Colon (tissue), 2 donors: ENCODE data around the gene TPST1.
"Not testable (repeated sequence)": the region's sequence is repeated elsewhere in the genome, so short reads cannot be mapped to it uniquely, and the experiment has no call there.

ENCODE experiments used
- FAIRE-seq: peaks from 2 replicates; lab custom pipeline; 2012; peaks lifted over from hg19 to GRCh38; lab: Jason Lieb, UNC
- donor health status: control.
- donor health status: control.

TPST1 gene

GRCh38 chr7:66204822-66205740 is at the start of gene TPST1:
Gene TPST1 (plus strand): TSS chr7:66205334. CDS start chr7:66240426, 35,092 bp downstream.
- FAIRE-seq, result no peak

DNA sequence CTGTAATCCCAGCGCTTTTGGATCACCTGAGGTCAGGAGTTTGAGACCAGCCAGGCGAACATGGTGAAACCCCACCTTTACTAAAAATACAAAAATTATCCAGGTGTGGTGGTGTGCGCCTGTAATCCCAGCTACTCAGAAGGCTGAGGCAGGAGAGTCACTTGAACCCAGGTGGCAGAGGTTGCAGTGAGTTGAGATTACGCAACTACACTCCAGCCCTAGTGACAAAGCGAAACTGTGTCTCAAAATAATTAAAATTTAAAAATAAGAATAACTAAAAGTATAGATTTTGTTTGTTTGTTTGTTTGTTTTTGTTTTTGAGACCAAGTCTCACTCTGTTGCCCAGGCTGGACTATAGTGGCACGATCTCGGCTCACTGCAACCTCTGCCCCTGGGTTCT is 49.1 kb upstream of the TPST1 start:
- not testable (repeated sequence) for FAIRE-seq

- no peak for FAIRE-seq
Measured at GRCh38 chr7:66157060-66157459, 48.1 kb upstream of the TPST1 start.

DNA sequence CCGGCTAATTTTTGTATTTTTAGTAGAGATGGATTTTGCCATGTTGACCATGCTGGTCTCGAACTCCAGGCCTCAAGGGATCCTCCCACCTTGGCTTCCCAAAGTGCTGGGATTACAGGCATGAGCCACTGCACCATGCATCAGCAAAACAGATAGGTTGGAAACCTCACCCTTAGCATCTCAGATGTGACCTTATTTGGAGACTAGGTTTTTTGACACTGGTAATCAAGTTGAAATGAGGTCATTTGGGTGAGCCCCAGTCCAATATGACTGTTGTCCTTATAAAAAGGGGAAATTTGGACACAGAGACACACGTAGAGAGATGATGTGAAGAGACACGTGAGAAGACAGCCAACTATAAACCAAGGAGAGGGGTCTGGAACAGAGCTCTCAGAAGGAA is 42.5 kb upstream of the TPST1 start:
- FAIRE-seq, result no peak

DNA sequence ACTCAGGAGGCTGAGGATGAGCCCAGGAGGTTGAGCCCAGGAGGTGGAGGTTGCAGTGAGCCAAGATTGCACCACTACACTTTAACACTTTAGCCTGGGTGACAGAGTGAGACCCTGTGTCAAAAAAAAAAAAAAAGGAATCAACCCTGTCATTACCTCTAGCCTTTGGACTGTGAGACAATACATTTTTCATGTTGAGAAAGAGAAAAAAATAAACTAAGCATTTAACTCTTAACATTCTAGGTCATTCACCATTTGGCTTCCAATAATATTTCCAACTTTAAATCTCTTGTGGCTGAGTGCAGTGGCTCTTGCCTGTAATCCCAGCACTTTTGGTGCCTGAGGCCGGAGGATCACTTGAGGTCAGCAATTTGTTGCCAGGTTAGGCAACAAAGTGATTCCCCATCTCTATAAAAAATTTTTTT is 41.9 kb upstream of the TPST1 start:
- no peak for FAIRE-seq

DNA sequence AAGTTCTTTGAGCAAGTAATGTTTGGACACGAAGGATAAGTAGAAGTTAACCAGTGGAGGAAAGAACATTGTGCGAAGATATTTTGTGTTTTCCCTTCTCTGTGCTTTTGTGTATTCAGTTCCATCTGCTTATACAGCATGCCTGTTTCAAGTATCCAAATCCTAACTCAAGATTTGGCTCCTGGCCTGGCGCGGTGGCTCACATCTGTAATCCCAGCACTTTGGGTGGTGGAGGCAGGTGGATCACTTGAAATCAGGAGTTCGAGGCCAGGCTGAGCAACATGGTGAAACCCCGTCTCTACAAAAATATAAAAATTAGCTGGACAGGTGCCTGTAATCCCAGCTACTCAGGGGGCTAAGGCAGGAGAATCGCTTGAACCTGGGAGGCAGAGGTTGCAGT is 40.8 kb upstream of the TPST1 start:
- FAIRE-seq, result no peak

DNA sequence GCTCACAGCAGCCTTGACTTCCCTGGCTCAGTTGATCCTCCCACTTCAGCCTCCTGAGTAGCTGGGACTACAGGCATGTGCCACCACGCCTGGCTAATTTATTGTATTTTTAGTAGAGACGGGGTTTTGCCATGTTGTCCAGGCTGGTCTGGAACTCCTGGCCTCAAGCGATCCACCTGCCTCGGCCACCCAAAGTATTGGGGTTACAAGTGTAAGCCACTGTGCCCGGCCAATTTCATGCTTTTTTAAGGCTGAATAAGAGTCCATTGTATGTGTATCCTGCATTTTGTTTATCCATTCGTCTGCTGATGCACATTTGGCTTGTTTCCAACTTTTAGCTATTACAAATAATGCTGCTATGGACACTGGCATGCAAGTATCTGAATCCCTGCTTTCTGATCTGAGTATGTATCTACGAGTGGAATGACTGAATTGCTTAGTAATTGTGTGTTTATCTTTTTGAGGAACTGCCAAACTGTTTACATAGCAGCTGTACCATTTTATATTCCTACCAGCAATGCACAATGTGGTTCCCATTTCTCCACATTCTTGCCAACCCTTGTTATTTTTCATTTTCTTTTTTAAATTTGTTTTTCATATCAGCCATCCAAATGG is 37.3 kb upstream of the TPST1 start:
- FAIRE-seq, result no peak

DNA sequence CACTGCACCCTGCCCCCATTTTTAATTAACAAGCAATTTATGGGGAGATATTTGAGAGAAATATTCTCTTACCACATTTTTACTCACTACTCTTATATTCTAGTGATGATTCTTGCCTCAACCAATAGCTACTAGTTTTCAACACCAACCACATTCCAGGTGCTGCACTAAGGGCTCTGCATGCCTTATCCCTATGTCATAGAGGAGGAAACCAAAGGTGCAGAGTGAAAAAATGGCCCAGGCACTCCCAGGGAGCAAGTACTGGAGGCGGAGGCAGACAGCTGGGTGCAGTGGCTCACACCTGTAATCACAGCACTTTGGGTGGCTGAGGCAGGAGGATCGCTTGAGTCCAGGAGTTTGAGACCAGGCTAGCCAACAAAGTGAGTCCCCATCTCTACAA is 35.5 kb upstream of the TPST1 start:
- no peak for FAIRE-seq

DNA sequence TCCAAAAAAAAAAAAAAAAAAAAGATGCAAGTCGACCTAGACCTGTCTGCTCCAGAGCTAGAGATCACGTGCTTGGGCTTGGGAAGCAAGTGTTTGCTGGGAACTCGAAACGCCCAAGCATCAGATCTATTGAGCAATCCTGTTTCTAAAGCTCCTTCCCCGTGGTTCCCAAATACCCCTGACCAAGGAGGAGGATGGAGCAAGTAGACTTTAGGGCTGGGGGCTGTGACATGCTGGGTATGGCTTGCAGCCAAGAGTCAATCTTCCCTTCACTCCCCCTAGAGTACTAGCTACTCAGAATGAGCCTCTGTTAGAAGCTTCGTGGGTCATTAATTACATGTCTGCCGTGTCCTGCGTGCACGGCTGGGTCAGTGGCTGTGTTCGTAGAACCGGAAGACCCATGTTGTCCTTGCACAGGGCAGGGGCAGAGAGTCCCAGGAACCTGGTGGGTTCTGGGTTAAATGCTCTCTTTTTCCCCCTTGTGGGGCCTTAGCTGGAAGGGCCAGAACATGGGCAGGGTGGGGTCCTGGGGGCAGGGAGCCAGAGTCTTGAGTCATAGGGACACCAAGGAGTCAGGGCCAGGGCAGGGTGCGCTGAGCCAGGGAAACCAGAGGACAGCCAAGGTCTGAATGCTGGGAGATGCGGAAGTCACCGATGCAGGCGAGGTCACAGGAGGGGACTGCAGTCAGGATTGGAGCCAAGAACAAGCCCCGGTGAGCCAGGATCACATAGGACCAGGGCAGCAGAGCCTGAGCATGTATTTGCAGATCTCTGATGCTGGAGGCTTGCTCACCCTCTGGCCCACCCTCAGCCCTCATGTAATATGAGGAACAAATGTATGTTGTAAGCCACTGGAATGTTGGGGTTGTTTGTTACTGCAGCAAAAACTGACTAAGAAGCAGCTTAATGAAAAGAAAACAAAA is 34.6 kb upstream of the TPST1 start:
- FAIRE-seq, result no peak

GRCh38 chr7:66172536-66173401 is 32.4 kb upstream of the TPST1 start:
- FAIRE-seq, result not testable (repeated sequence)

DNA sequence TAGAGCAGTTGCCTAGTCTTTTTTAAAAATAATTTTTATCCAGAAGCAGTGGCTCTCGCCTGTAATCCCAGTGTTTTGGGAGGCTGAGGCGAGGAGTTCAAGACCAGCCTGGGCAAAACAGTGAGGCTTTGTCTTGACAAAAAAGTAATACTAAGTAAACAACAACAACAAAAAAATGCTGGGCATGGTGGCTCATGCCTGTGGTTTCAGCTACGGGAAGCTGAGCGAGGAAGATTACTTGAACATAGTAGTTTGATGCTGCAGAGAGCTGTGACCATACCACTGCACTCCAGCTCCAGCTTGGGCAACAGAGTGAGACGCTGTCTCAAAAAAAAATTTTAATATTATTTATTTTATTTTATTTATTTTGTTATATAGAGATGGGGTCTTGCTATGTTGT is 31.3 kb upstream of the TPST1 start:
- FAIRE-seq, result no peak

DNA sequence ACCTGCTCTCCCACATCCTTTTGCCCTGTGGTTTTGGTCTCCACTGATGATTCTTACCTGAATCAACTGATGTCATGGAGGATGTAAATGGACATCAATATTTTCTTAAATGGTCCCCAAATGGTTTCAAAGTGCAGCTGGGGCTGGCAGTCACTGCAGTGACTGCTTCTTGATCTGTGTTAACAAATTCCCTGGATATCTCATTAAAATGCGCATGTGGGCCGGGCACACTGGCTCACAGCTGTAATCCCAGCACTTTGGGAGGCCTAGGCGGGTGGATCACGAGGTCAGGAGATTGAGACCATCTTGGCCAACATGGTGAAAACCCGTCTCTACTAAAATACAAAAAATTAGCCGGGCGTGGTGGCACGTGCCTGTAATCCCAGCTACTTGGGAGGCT is 30.1 kb upstream of the TPST1 start:
- FAIRE-seq, result not testable (repeated sequence)

DNA sequence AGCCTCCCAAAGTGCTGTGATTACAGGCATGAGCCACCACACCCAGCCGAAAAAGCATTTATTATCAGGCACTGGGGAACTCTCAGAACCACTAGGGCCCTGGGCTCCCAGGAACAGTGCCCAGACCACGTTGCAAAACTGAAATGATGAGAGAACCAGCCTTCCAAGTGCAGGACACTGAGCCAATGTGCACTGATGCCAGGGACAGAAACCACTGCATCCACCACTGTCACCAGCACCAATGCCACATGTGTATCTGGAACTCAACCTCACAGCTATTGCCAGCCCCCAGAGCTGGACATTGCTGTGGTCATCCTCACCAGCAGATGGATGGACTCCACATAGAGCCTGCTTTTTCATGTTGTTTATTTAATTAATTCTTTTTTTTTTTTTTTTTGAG is 28.2 kb upstream of the TPST1 start:
- no peak for FAIRE-seq

- no peak for FAIRE-seq
Measured at GRCh38 chr7:66178258-66178657, 26.9 kb upstream of the TPST1 start.

GRCh38 chr7:66181329-66181728 is 23.8 kb upstream of the TPST1 start:
- no peak for FAIRE-seq

DNA sequence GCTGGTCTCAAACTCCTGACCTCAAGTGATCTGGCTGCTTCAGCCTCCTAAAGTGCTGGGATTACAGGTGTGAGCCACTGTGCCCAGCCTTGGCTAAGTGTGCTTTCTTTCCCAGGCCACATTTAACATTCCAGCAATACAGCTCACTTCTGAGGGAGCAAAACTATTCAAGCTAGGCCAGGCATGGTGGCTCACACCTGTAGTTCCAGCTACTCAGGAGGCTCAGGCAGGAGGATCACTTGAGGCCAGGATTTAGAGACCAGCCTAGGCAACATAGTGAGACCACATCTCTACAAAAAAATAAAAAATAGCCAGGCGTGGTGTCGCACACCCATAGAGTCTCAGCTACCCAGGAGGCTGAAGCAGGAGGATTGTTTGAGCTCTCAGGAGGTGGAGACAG is 23.3 kb upstream of the TPST1 start:
- FAIRE-seq, result no peak

DNA sequence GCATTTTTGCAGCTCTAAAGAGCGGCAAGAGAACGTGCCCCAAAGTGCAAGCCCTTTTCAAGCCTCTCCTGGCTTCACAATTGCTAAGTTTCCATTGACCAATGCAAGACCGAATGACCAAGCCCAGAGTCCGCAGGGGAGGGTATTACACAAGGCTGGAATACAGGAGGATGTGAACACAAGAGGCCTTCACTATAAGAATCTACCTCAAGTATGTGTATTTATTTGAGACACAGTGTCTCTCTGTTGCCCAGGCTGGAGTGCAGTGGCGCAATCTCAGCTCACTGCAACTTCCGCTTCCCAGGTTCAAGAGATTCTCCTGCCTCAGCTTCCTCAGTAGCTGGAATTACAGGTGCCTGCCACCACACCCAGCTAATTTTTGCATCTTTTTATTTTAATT is 22.2 kb upstream of the TPST1 start:
- FAIRE-seq, result no peak

DNA sequence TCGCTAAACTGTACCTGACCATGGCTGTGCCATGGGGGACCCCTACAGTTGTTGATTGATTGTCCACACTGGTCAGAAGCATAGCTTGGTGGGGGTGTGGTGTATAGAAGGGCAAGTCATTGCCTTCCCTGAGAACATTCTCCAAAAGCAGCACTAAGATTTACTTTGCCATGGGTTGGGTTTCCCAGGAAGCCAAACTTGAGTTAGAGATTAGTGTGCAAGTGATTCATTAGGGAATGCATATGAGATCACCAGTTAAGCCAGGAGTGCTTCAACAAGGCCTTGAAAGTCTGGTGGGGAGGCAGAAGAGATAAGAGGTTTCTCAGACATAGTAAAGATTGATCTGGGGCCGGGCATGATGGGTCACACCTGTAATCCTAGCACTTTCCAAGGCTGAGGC is 21.4 kb upstream of the TPST1 start:
- FAIRE-seq, result no peak

GRCh38 chr7:66185680-66186187 is 19.4 kb upstream of the TPST1 start:
- FAIRE-seq, result no peak

DNA sequence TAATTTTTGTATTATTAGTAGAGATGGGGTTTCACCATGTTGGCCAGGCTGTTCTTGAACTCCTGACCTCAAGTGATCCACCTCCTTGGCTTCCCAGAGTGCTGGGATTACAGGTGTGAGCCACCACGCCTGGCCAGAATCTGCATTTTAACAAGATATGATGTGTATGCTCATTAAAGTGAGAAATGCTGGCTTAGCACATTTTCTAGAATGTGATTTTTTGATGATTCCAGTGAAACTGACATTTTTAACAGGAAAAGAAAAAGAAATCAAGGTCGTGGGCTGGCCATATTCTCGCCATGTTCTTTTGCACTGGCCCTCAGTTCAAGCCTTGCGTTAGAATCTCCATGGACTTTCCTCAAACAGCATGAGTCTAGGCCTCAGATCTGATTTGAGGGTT is 18.1 kb upstream of the TPST1 start:
- no peak for FAIRE-seq

- FAIRE-seq, result no peak
Measured at GRCh38 chr7:66187905-66188304, 17.2 kb upstream of the TPST1 start.
